Measurements from ENCODE around the gene KIFC1. TPM values are rescaled to one million over a fixed set of nuclear protein-coding genes. Genes with fewer than 3 reads are reported as not detected.

The KIFC1 gene
- total and polyA plus RNA-seq, 2 of the 4 experiments (the other 2 are of a cell fraction), result 33.9 to 40.6 TPM

DNA sequence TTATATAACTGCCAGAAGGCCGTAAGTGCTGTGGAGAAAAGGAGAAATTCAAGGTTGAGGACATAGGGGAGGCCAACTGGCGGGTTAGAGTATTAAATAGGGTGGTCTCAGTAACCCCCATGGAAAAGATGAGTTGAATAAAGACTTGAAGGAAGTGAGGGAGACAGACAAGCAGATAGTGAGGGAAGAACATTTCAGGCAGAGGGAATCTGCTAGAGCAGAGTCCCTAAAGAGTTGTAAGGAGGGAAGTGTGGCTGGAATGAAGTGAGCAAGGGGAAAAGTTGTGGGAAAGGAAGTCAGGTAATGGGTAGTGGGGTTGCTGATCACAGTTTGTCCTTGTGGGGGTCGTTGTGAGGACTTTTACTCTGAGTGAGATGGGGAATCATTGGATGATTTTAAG is 1.4 kb downstream of the KIFC1 start:
- Histone ChIP-seq H3K27ac (ENCODE audit: insufficient read depth, low read length) (no peak overlapping the region), H4K20me1 (ENCODE audit: insufficient read depth, low read length) (no peaks in the 10 kb centered on the region; the same call in 1 of the 2 replicates), H2AFZ (replicated peaks; ENCODE audit: low read length, poor library complexity) (peak overlapping the region; percentile 78), H3K4me3 (ENCODE audit: insufficient read depth, low read depth, low read length) (peak overlapping the region; percentile 7; the same call in 1 of the 2 replicates), H3K36me3 (ENCODE audit: control insufficient read depth, insufficient read depth, low read length) (peaks cover under 1% of the 10 kb centered on the region; the same call in 1 of the 2 replicates), H3K27me3 (ENCODE audit: control insufficient read depth, insufficient read depth, low read length) (no peaks in the 10 kb centered on the region), H3K4ac (ENCODE audit: low read depth, low read length) (peak overlapping the region; percentile 3; the same call in 1 of the 2 replicates), H3K14ac (replicated peaks; ENCODE audit: low read depth, low read length) (peak overlapping the region; percentile 75; the same call in 1 of the 2 replicates), H3K4me2 (ENCODE audit: low read depth, low read length) (peak overlapping the region; percentile 95), H3K18ac (ENCODE audit: low read depth, low read length) (no peak overlapping the region), H2BK5ac (ENCODE audit: low read depth, low read length, poor library complexity, severe bottlenecking) (peak overlapping the region; percentile 35), H3K9ac (ENCODE audit: low read depth, low read length) (peak overlapping the region; percentile 89; the same call in 1 of the 2 replicates), H2BK15ac (ENCODE audit: low read depth, low read length) (no peak overlapping the region), H4K91ac (ENCODE audit: insufficient read depth, low read depth, low read length) (no peak overlapping the region), H3K9me1 (ENCODE audit: insufficient read depth, low read length) (peaks cover 7% of the 10 kb centered on the region; the same call in 1 of the 2 replicates), H4K8ac (ENCODE audit: low read depth in 2 of 2, low read length in 2 of 2) (peak overlapping the region in 1 of 2 experiments; percentile 70; a peak in 2 of 4 replicates), H2AK9ac (replicated peaks; ENCODE audit: low read depth, low read length, poor library complexity) (no peak overlapping the region), H3K9me3 (ENCODE audit: control insufficient read depth, insufficient read depth, low read length) (no peaks in the 10 kb centered on the region), H3K4me1 (ENCODE audit: control insufficient read depth, insufficient read depth, low read length) (no peaks in the 10 kb centered on the region), H4K5ac (ENCODE audit: low read depth, low read length) (no peak overlapping the region), H2BK120ac (ENCODE audit: low read depth, low read length) (no peak overlapping the region), H3K79me1 (ENCODE audit: low read depth in 1 of 2, low read length in 2 of 2) (peaks cover 7 to 12% of the 10 kb centered on the region in 2 experiments; a peak in 3 of 4 replicates), H3K23ac (ENCODE audit: low read depth, low read length) (peak overlapping the region; percentile 51), H3K56ac (ENCODE audit: extremely low read depth, insufficient read depth, low read length) (0 out of 2 replicates have a peak overlapping the region, but pooled peaks have one; percentile 91), H2BK20ac (ENCODE audit: low read depth, low read length) (no peak overlapping the region), H2AK5ac (ENCODE audit: low read depth, low read length) (no peak overlapping the region)
- POLR2A ChIA-PET (ENCODE audit: unreplicated experiment), result no interaction called here
- DNase-seq (no peak), ATAC-seq (ENCODE audit: low read depth) (no peak)
- WGBS, 2 experiments (ENCODE audit: extremely low coverage in 2 of 2, insufficient read length in 1 of 2), result 14% methylated on average over 1 of the region's 3 CpGs; no CpG with 5 or more reads in 1 of the 2 experiments
- BruUV-seq (replicated peaks), result no TSS peak
- dilution Hi-C loops (cut with HindIII; ENCODE audit: low sequenced_read_pairs, unreplicated experiment) (no loop called here), intact Hi-C loops (cut with micrococcal nuclease) (no loop called here), in situ Hi-C loops (cut with MboI; ENCODE audit: low sequenced_read_pairs) (no loop called here)
- TF ChIP-seq SMC3 (IDR thresholded peaks at IDR 0.05; ENCODE audit: low read depth, low read length) (no peak), RAD21 (IDR thresholded peaks at IDR 0.05; ENCODE audit: low read length) (no peak), CHD1 (IDR thresholded peaks at IDR 0.05; ENCODE audit: low read depth, low read length) (no peak), MAFK (IDR thresholded peaks at IDR 0.05; ENCODE audit: low read depth, low read length) (no peak), RCOR1 (IDR thresholded peaks at IDR 0.05; ENCODE audit: insufficient replicate concordance, low read length) (no peak), FOS (IDR thresholded peaks at IDR 0.05; ENCODE audit: low read depth, low read length) (no peak), CEBPB (IDR thresholded peaks at IDR 0.05; ENCODE audit: low read depth, low read length) (no peak), ELK1 (IDR thresholded peaks at IDR 0.05; ENCODE audit: borderline replicate concordance, low read depth, low read length) (no peak), RFX5 (IDR thresholded peaks at IDR 0.05; ENCODE audit: low read depth, low read length) (no peak)
- CTCF ChIA-PET, result no interaction called here
